ENCODE data around the gene PPP1R36.
"Not testable (repeated sequence)": the region's sequence is repeated elsewhere in the genome, so short reads cannot be mapped to it uniquely, and the experiment has no call there.

Gene PPP1R36

GRCh38 chr14:64556526-64556925 lies 6.8 kb downstream of the PPP1R36 start:
- DNase-seq (ENCODE audit: low read depth) = peak; percentile 96
- H3K4me3 ChIP-seq (ENCODE audit: low read length) = no peak overlapping the region
- TF ChIP-seq CTCF (conservative IDR thresholded peaks at IDR 0.05; ENCODE audit: low read length) = no peak

DNA sequence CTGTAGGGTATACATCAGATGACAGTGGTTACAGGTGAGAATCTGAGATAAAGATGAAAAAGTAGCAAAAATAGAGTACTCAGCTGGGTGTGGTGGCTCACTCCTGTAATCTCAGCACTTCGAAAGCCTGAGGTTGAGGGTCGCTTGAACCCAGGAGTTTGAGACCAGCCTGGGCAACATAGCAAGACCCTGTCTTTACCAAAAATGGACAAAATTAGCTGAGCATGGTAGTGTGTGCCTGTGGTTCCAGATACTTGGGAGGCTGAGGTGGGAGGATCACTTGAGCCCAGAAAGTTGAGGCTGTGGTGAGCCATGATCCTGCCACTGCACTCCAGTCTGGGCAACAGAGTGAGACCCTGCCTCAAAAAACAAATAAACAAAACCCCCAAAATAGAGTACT lies 8.5 kb downstream of the PPP1R36 start:
- not testable (repeated sequence) for DNase-seq (ENCODE audit: low read depth); H3K4me3 ChIP-seq (ENCODE audit: low read length)

- no peak overlapping the region for H3K4me3 ChIP-seq (ENCODE audit: low read length)
- DNase-seq (ENCODE audit: low read depth) = no peak
- TF ChIP-seq CTCF (conservative IDR thresholded peaks at IDR 0.05; ENCODE audit: low read length) = no peak
Measured at GRCh38 chr14:64561631-64562030, 11.9 kb downstream of the PPP1R36 start.

GRCh38 chr14:64562436-64562835 lies 12.7 kb downstream of the PPP1R36 start:
- H3K4me3 ChIP-seq (ENCODE audit: low read length) = no peak overlapping the region
- no peak for DNase-seq (ENCODE audit: low read depth)
- TF ChIP-seq CTCF (conservative IDR thresholded peaks at IDR 0.05; ENCODE audit: low read length) = no peak

GRCh38 chr14:64563696-64564095 lies 13.9 kb downstream of the PPP1R36 start:
- DNase-seq (ENCODE audit: low read depth) = no peak
- TF ChIP-seq CTCF (conservative IDR thresholded peaks at IDR 0.05; ENCODE audit: low read length) = no peak
- H3K4me3 ChIP-seq (ENCODE audit: low read length) = no peak overlapping the region

- H3K4me3 ChIP-seq (ENCODE audit: low read length) = no peak overlapping the region
- peak; percentile 22; the same call in 1 of the 2 replicates for TF ChIP-seq CTCF (conservative IDR thresholded peaks at IDR 0.05; ENCODE audit: low read length)
- DNase-seq (ENCODE audit: low read depth) = peak; percentile 74
Measured at GRCh38 chr14:64566651-64567122, 16.9 kb downstream of the PPP1R36 start.

DNA sequence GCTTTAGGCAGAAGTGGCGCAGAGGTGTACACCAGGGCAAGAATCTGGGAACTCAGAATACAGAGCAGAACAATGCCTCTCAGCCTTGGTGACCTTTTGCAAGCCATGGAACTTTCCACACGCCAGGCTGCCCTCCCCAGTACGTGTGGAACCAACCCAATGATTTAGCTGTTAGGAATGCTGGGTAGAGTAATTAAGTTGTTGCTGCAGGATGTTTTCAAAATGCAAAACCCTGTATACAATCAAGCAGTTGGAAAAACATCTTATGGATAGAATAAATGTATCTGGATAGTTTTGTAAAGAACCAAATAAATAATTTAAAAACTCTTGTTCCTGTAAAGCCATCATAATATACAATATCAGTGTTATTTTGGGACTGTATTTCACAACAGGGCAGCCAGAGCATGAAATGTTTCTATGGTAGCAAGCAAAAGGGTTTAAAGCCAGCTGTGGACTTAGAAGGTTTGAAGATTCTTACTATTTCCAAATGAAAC lies 19.4 kb downstream of the PPP1R36 start:
- no peak overlapping the region for H3K4me3 ChIP-seq (ENCODE audit: low read length)
- TF ChIP-seq CTCF (conservative IDR thresholded peaks at IDR 0.05; ENCODE audit: low read length) = no peak
- peak; percentile 92 for DNase-seq (ENCODE audit: low read depth)

DNA sequence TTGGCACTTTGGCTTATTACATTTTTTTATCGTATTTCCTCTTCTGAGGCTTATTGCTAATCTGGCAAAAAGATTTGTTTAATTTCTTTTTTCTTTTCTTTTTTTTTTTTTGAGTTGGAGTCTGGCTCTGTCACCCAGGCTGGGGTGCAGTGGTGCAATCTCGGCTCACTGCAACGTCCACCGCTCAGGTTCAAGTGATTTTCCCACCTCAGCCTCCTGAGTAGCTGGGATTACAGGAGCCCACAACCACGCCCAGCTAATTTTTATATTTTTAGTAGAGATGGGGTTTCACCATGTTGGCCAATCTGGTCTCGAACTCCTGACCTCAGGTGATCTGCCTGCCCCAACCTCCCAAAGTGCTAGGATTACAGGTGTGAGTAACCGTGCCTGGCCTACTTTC lies 19.9 kb downstream of the PPP1R36 start:
- H3K4me3 ChIP-seq (ENCODE audit: low read length); DNase-seq (ENCODE audit: low read depth): not testable (repeated sequence)

Data from AG10803 (cell line).